Hepatocyte (in vitro differentiated cells): ENCODE data around the gene SLC19A1.

Experiments used
- CTCF ChIP-seq: fragments of 200-600 bp; sonication (generic); IDR thresholded peaks from 2 replicates; pipeline ENCODE4 v1.5.1; 2016; ENCODE audit warnings: antibody characterized with exemption, mild to moderate bottlenecking; ENCODE audit not compliant: poor library complexity
- EZH2 ChIP-seq: fragments of 200-600 bp; sonication (generic); IDR thresholded peaks from 2 replicates; pipeline ENCODE4 v1.6.1; 2016; ENCODE audit warnings: antibody characterized with exemption, mild to moderate bottlenecking, borderline replicate concordance
- EZH2phosphoT487 ChIP-seq: fragments of 200-600 bp; sonication (generic); IDR thresholded peaks from one replicate; pipeline ENCODE4 v1.6.1; 2018; ENCODE audit warnings: antibody characterized with exemption, mild to moderate bottlenecking, low read depth, moderate library complexity; ENCODE audit not compliant: unreplicated experiment, severe bottlenecking

- TF ChIP-seq CTCF, result no peak
- no peak for TF ChIP-seq EZH2phosphoT487
- TF ChIP-seq EZH2, result no peak
These were observed 73.3 kb downstream of the SLC19A1 start for GRCh38 chr21:45468971-45469272.
